Measurements from ENCODE around the gene CHST2.
"Not testable (repeated sequence)": the region's sequence is repeated elsewhere in the genome, so short reads cannot be mapped to it uniquely, and the experiment has no call there.

The CHST2 gene

GRCh38 chr3:143119009-143119914, at the start of gene CHST2:
Gene CHST2, plus strand, starts transcription at chr3:143119771. Its CDS starts 1,046 bp downstream, at chr3:143120817.
- peak; percentile 69 for DNase-seq

GRCh38 chr3:143070977-143071551, 48.5 kb upstream of the CHST2 start:
- no peak for DNase-seq

GRCh38 chr3:143071776-143072175, 47.8 kb upstream of the CHST2 start:
- DNase-seq: no peak

- DNase-seq: not testable (repeated sequence)
Measured at GRCh38 chr3:143072298-143073020, 47.1 kb upstream of the CHST2 start.

- DNase-seq: not testable (repeated sequence)
Measured at GRCh38 chr3:143073541-143073940, 46.0 kb upstream of the CHST2 start.

- not testable (repeated sequence) for DNase-seq
Measured at GRCh38 chr3:143073983-143074382, 45.6 kb upstream of the CHST2 start.

GRCh38 chr3:143078883-143079282, 40.7 kb upstream of the CHST2 start:
- no peak for DNase-seq

GRCh38 chr3:143080196-143080595, 39.4 kb upstream of the CHST2 start:
- DNase-seq: no peak

- DNase-seq: no peak
Measured at GRCh38 chr3:143081365-143081764, 38.2 kb upstream of the CHST2 start.

- DNase-seq: peak; percentile 15
Measured at GRCh38 chr3:143081844-143082778, 37.5 kb upstream of the CHST2 start.

- no peak for DNase-seq
Measured at GRCh38 chr3:143083781-143084180, 35.8 kb upstream of the CHST2 start.

- DNase-seq: no peak
Measured at GRCh38 chr3:143084856-143085731, 34.5 kb upstream of the CHST2 start.

GRCh38 chr3:143088835-143089234, 30.7 kb upstream of the CHST2 start:
- DNase-seq: no peak

GRCh38 chr3:143089965-143090364, 29.6 kb upstream of the CHST2 start:
- DNase-seq: no peak

GRCh38 chr3:143090486-143090885, 29.1 kb upstream of the CHST2 start:
- DNase-seq: no peak

GRCh38 chr3:143090976-143091837, 28.4 kb upstream of the CHST2 start:
- DNase-seq: no peak

GRCh38 chr3:143092191-143092590, 27.4 kb upstream of the CHST2 start:
- no peak for DNase-seq

GRCh38 chr3:143095813-143096212, 23.8 kb upstream of the CHST2 start:
- DNase-seq: no peak

- DNase-seq: no peak
Measured at GRCh38 chr3:143098032-143098764, 21.4 kb upstream of the CHST2 start.

GRCh38 chr3:143099210-143099609, 20.4 kb upstream of the CHST2 start:
- DNase-seq: no peak

All from activated naive CD4-positive, alpha-beta T cell treated with Interleukin-2 at 50 U/mL for 16 hours (primary cell).